Neural cell (in vitro differentiated cells): Measurements from ENCODE around the gene KCNQ2. TPM values are rescaled to one million over a fixed set of nuclear protein-coding genes. Genes with fewer than 3 reads are reported as not detected.

ENCODE experiments used
- H2AFZ ChIP-seq: fragments of 200-600, 300-800 bp; sonication (generic), shearing (Covaris generic); 2 replicates; pipeline ENCODE4 v1.6.0; 2014; ENCODE audit warnings: low read depth, mild to moderate bottlenecking, antibody characterized with exemption, low read length, moderate library complexity
- H3F3A ChIP-seq: fragments of 200-600 bp; shearing (Covaris generic); 2 replicates; pipeline ENCODE4 v1.6.1; 2016; ENCODE audit warnings: mild to moderate bottlenecking, moderate library complexity, mixed read lengths, antibody characterized with exemption, low read length; ENCODE audit not compliant: insufficient read depth, poor library complexity, severe bottlenecking
- H3K27ac ChIP-seq: fragments of 200-600, 300-800 bp; sonication (generic), shearing (Covaris generic); 2 replicates; pipeline ENCODE4 v1.5.1; 2014; ENCODE audit warnings: mild to moderate bottlenecking, low read length, moderate library complexity
- H3K27me3 ChIP-seq: fragments of 300-800, 200-600 bp; sonication (generic), shearing (Covaris generic); 2 replicates; pipeline ENCODE4 v1.6.0; 2014; ENCODE audit warnings: mild to moderate bottlenecking, low read depth, low read length, moderate library complexity; ENCODE audit not compliant: insufficient read depth
- H3K36me3 ChIP-seq: fragments of 300-800, 200-600 bp; sonication (generic), shearing (Covaris generic); 2 replicates; pipeline ENCODE4 v1.5.1; 2014; ENCODE audit warnings: mild to moderate bottlenecking, antibody characterized with exemption, low read length, moderate library complexity; ENCODE audit not compliant: insufficient read depth
- H3K4me2 ChIP-seq: fragments of 300-800, 200-600 bp; sonication (generic), shearing (Covaris generic); 2 replicates; pipeline ENCODE4 v1.6.0; 2014; ENCODE audit warnings: mild to moderate bottlenecking, low read length
- H3K4me3 ChIP-seq: fragments of 300-800, 200-600 bp; sonication (generic), shearing (Covaris generic); 2 replicates; pipeline ENCODE4 v1.5.1; 2014; ENCODE audit warnings: mild to moderate bottlenecking, low read length, moderate library complexity
- H3K79me2 ChIP-seq: fragments of 200-600 bp; shearing (Covaris generic); replicated peaks from 2 replicates; pipeline ENCODE4 v1.6.0; 2014; ENCODE audit warnings: mild to moderate bottlenecking, low read length, moderate library complexity; ENCODE audit not compliant: insufficient read depth
- H3K9ac ChIP-seq: fragments of 300-800, 200-600 bp; sonication (generic), shearing (Covaris generic); 2 replicates; pipeline ENCODE4 v1.6.1; 2016; ENCODE audit warnings: mild to moderate bottlenecking, low read length, mixed read lengths
- H3K9me2 ChIP-seq: fragments of 200-600 bp; shearing (Covaris generic); 2 replicates; pipeline ENCODE4 v1.6.1; 2016; ENCODE audit warnings: mild to moderate bottlenecking, low read length, mixed read lengths; ENCODE audit not compliant: insufficient read depth
- H3K9me3 ChIP-seq: fragments of 200-600, 300-800 bp; sonication (generic), shearing (Covaris generic); 2 replicates; pipeline ENCODE4 v1.6.1; 2016; ENCODE audit warnings: mild to moderate bottlenecking, mixed run types, low read length, moderate library complexity, mixed read lengths
- H4K20me1 ChIP-seq: fragments of 200-600 bp; shearing (Covaris generic); 2 replicates; pipeline ENCODE4 v1.6.1; 2016; ENCODE audit warnings: mild to moderate bottlenecking, mixed run types; ENCODE audit not compliant: insufficient read depth
- CTCF ChIP-seq: fragments of 450-650 bp; IDR thresholded peaks from 2 replicates; pipeline ENCODE4 v1.5.1; 2014; ENCODE audit warnings: antibody characterized with exemption, mild to moderate bottlenecking, moderate library complexity; ENCODE audit not compliant: poor library complexity, severe bottlenecking
- EP300 ChIP-seq: fragments of 450-650 bp; conservative IDR thresholded peaks from 2 replicates; pipeline ENCODE4 v1.6.1; 2014; ENCODE audit warnings: antibody characterized with exemption, mild to moderate bottlenecking, moderate library complexity; ENCODE audit not compliant: poor library complexity, severe bottlenecking
- MXI1 ChIP-seq: fragments of 450-650 bp; conservative IDR thresholded peaks from 2 replicates; pipeline ENCODE4 v1.6.1; 2014; ENCODE audit warnings: antibody characterized with exemption, mild to moderate bottlenecking; ENCODE audit not compliant: poor library complexity, severe bottlenecking
- POLR2AphosphoS5 ChIP-seq: IDR thresholded peaks from 2 replicates; pipeline ENCODE4 v1.6.1; 2012
- RAD21 ChIP-seq: fragments of 450-650 bp; conservative IDR thresholded peaks from 2 replicates; pipeline ENCODE4 v1.6.1; 2014; ENCODE audit warnings: antibody characterized with exemption, mild to moderate bottlenecking, moderate library complexity
- TAF1 ChIP-seq: IDR thresholded peaks from 2 replicates; pipeline ENCODE4 v1.6.1; 2012; ENCODE audit warnings: low read depth
- polyA plus RNA-seq: library from polyadenylated mRNA; depleted of rRNA; stranded (reverse); fragments of >200 nt; gene quantifications from 2 replicates; pipeline ENCODE4 v1.2.3, GENCODE V29; 2014
- TF ChIP-seq, protein P1 (sequence below): IDR thresholded peaks from 2 replicates; pipeline ENCODE4 v1.6.1; 2012; ENCODE audit warnings: borderline replicate concordance

The KCNQ2 gene
- polyA plus RNA-seq, 1 donor from 2014 or later: 84.7 TPM

GRCh38 chr20:63425846-63426485, 46.5 kb downstream of the KCNQ2 start:
- no peak overlapping the region for H3K4me2 ChIP-seq
- no peaks in the 10 kb centered on the region for H4K20me1 ChIP-seq
- no peak overlapping the region for H2AFZ ChIP-seq
- H3K27me3 ChIP-seq: no peaks in the 10 kb centered on the region
- peaks cover 5% of the 10 kb centered on the region for H3K36me3 ChIP-seq
- no peaks in the 10 kb centered on the region for H3K9me3 ChIP-seq
- no peaks in the 10 kb centered on the region for H3K9me2 ChIP-seq
- no peak for TF ChIP-seq RAD21
- TF ChIP-seq, protein P1, sequence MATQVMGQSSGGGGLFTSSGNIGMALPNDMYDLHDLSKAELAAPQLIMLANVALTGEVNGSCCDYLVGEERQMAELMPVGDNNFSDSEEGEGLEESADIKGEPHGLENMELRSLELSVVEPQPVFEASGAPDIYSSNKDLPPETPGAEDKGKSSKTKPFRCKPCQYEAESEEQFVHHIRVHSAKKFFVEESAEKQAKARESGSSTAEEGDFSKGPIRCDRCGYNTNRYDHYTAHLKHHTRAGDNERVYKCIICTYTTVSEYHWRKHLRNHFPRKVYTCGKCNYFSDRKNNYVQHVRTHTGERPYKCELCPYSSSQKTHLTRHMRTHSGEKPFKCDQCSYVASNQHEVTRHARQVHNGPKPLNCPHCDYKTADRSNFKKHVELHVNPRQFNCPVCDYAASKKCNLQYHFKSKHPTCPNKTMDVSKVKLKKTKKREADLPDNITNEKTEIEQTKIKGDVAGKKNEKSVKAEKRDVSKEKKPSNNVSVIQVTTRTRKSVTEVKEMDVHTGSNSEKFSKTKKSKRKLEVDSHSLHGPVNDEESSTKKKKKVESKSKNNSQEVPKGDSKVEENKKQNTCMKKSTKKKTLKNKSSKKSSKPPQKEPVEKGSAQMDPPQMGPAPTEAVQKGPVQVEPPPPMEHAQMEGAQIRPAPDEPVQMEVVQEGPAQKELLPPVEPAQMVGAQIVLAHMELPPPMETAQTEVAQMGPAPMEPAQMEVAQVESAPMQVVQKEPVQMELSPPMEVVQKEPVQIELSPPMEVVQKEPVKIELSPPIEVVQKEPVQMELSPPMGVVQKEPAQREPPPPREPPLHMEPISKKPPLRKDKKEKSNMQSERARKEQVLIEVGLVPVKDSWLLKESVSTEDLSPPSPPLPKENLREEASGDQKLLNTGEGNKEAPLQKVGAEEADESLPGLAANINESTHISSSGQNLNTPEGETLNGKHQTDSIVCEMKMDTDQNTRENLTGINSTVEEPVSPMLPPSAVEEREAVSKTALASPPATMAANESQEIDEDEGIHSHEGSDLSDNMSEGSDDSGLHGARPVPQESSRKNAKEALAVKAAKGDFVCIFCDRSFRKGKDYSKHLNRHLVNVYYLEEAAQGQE: no peak
- no peak for TF ChIP-seq POLR2AphosphoS5
- no peak for TF ChIP-seq EP300
- no peak for TF ChIP-seq MXI1
- TF ChIP-seq TAF1: no peak
- no peak for TF ChIP-seq CTCF
- H3K79me2 ChIP-seq: no peaks in the 10 kb centered on the region
- no peak overlapping the region for H3K4me3 ChIP-seq
- no peak overlapping the region for H3K27ac ChIP-seq
- H3F3A ChIP-seq: no peaks in the 10 kb centered on the region
- no peak overlapping the region for H3K9ac ChIP-seq

- Histone ChIP-seq H3K4me2 (no peak overlapping the region), H3K36me3 (peaks cover 5% of the 10 kb centered on the region), H3K27ac (no peak overlapping the region), H3K9me2 (no peaks in the 10 kb centered on the region), H2AFZ (no peak overlapping the region), H4K20me1 (no peaks in the 10 kb centered on the region), H3K79me2 (no peaks in the 10 kb centered on the region), H3K4me3 (no peak overlapping the region), H3K27me3 (no peaks in the 10 kb centered on the region), H3K9me3 (no peaks in the 10 kb centered on the region), H3K9ac (no peak overlapping the region), H3F3A (no peaks in the 10 kb centered on the region)
- no peak for TF ChIP-seq RAD21
- TF ChIP-seq CTCF: no peak
Measured at GRCh38 chr20:63424613-63425012, 47.8 kb downstream of the KCNQ2 start.
